K562 (cell line): Measurements from ENCODE around the gene SLC6A8. TPM values are rescaled to one million over a fixed set of nuclear protein-coding genes. Genes with fewer than 3 reads are reported as not detected.

Experiments used
- DDX20 ChIP-seq: fragments of 450-650 bp; IDR thresholded peaks from 2 replicates; pipeline ENCODE4 v1.6.1; 2016; ENCODE audit warnings: missing genetic modification characterization, low read depth, mild to moderate bottlenecking, missing compliant biosample characterization, moderate library complexity
- ESRRB ChIP-seq: fragments of 250-450 bp; sonication (Bioruptor Pico); IDR thresholded peaks from 2 replicates; pipeline ENCODE4 v1.5.0; 2020; ENCODE audit warnings: mild to moderate bottlenecking, moderate library complexity, borderline replicate concordance
- FOS ChIP-seq: IDR thresholded peaks from 3 replicates; pipeline ENCODE4 v1.6.1; 2011; ENCODE audit not compliant: insufficient read length; ENCODE audit errors: extremely low read depth
- NONO ChIP-seq, 2 experiments: fragments of 200-400 bp in 1 of 2; fragments of 450-650 bp in 1 of 2; formaldehyde crosslinking in 1 of 2; IDR thresholded peaks; 2 replicates each; pipeline ENCODE4 v1.6.1; 2017; ENCODE audit warnings: low read depth in 2 of 2, mild to moderate bottlenecking in 2 of 2, moderate library complexity in 2 of 2, low read length in 1 of 2
- RB1 ChIP-seq: fragments of 450-650 bp; IDR thresholded peaks from 2 replicates; pipeline ENCODE4 v1.6.1; 2017; ENCODE audit warnings: low read depth, mild to moderate bottlenecking
- SMC3 ChIP-seq: conservative IDR thresholded peaks from 2 replicates; pipeline ENCODE4 v1.6.1; 2011; ENCODE audit warnings: low read depth, low read length, improper control_type of control experiment; ENCODE audit not compliant: insufficient read depth
- YY1 ChIP-seq, 3 experiments: IDR thresholded peaks; 2 replicates each; pipeline ENCODE4 v1.6.1; 2011; ENCODE audit warnings: low read length in 2 of 3, mild to moderate bottlenecking in 2 of 3, moderate library complexity in 2 of 3, borderline replicate concordance in 1 of 3, control low read depth in 1 of 3, low read depth in 1 of 3; ENCODE audit not compliant: insufficient read depth in 3 of 3, insufficient replicate concordance in 2 of 3, control insufficient read depth in 1 of 3, insufficient read length in 1 of 3; ENCODE audit errors: extremely low read depth in 1 of 3
- polyA plus RNA-seq, 8 experiments: library from polyadenylated mRNA; depleted of rRNA in 4 of 8; stranded (reverse) in 5 of 8; unstranded in 3 of 8; fragments of >200 nt; fragmentation: Nextera tagmentation in 2 of 8; fragmentation: Illumina TruSeq in 1 of 8; extraction: Ambion mirVana in 2 of 8; extraction: Trizol in 1 of 8; gene quantifications; 2 replicates each; pipeline versions ENCODE4 v1.2.1 to v1.2.3, GENCODE V29; 2011 to 2014; ENCODE audit warnings: inconsistent platforms in 1 of 8, missing spikeins in 1 of 8
- total RNA-seq, 7 experiments: library from RNA; depleted of rRNA in 6 of 7; stranded (reverse); fragments of >200 nt in 6 of 7; fragmentation: Illumina TruSeq in 2 of 7; extraction: Trizol in 2 of 7; gene quantifications; 2 replicates each; pipeline versions ENCODE4 v1.2.1 to v1.2.3, GENCODE V29; 2011 to 2021; ENCODE audit warnings: low replicate concordance in 1 of 7
- TF ChIP-seq, protein P1 (sequence below): IDR thresholded peaks from 2 replicates; pipeline ENCODE4 v1.6.1; 2011; ENCODE audit warnings: borderline replicate concordance, low read depth, mild to moderate bottlenecking, moderate library complexity, low read length; ENCODE audit not compliant: insufficient read depth, poor library complexity, severe bottlenecking

The SLC6A8 gene
- total and polyA plus RNA-seq, 9 of the 15 experiments (the other 6 are each of a cell fraction or from before 2014, with no cell fraction given) = 0.68 to 144 (median 34.3) TPM

DNA sequence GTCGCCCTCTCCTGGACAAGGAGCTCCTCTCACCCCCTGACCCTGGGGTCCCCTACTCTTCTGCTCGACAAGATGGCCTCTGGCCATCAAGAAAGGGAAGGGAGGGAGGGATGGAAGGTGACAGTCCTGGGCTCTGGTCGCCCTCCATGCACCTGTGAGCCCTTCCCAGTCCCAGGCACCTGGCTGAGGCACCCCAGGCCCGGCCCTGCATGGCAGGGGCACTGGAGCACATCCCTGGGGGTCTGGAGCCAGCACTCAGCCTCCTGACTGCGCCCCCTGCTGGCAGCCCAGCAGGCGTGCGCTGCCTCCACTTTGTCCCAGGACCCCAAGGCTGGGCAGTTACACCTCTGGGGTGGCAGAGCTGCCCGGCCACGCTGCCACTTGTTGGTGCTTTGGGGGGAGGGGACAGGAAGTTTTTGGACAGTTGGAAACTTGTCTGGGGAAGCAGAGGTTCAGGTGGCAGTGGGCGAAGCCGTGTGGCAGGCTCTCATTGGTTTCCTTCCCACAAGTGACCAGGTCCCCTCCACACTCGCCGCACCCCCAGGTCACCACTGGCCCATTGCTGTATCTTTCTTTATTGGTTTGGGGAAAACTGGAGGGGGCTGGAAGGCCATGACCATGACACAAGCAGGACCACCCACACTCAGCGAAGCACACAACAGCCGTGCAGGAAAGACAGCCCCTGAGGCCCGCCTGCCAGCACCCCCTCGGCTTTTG, 18.4 kb upstream of the SLC6A8 start (continued):
- peak in 2 of 3 experiments; percentile 27 to 67 for TF ChIP-seq YY1 (IDR thresholded peaks at IDR 0.05; ENCODE audit: borderline replicate concordance in 1 of 3, control insufficient read depth in 1 of 3, extremely low read depth in 1 of 3, insufficient read depth in 3 of 3, insufficient read length in 1 of 3, insufficient replicate concordance in 2 of 3, low read depth in 1 of 3, low read length in 2 of 3)
- TF ChIP-seq ESRRB (CRISPR knock-in tag) = no peak
- no peak for TF ChIP-seq DDX20 (tag)
- TF ChIP-seq SMC3 = peak; percentile 39; the same call in 1 of the 2 replicates
- peak; percentile 42; the same call in 1 of the 2 replicates for TF ChIP-seq RB1
- no peak for TF ChIP-seq FOS
- TF ChIP-seq NONO (IDR thresholded peaks at IDR 0.05; ENCODE audit: low read depth in 2 of 2, low read length in 1 of 2) = 0 out of 4 replicates have a peak, but pooled peaks of 1 of the 2 experiments have one; percentile 29
- TF ChIP-seq, protein P1, sequence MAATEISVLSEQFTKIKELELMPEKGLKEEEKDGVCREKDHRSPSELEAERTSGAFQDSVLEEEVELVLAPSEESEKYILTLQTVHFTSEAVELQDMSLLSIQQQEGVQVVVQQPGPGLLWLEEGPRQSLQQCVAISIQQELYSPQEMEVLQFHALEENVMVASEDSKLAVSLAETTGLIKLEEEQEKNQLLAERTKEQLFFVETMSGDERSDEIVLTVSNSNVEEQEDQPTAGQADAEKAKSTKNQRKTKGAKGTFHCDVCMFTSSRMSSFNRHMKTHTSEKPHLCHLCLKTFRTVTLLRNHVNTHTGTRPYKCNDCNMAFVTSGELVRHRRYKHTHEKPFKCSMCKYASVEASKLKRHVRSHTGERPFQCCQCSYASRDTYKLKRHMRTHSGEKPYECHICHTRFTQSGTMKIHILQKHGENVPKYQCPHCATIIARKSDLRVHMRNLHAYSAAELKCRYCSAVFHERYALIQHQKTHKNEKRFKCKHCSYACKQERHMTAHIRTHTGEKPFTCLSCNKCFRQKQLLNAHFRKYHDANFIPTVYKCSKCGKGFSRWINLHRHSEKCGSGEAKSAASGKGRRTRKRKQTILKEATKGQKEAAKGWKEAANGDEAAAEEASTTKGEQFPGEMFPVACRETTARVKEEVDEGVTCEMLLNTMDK = peak; percentile 35
- TF ChIP-seq, all 486 proteins: peak for 10
